ENCODE measurements around the gene DCTPP1.

Gene DCTPP1

DNA sequence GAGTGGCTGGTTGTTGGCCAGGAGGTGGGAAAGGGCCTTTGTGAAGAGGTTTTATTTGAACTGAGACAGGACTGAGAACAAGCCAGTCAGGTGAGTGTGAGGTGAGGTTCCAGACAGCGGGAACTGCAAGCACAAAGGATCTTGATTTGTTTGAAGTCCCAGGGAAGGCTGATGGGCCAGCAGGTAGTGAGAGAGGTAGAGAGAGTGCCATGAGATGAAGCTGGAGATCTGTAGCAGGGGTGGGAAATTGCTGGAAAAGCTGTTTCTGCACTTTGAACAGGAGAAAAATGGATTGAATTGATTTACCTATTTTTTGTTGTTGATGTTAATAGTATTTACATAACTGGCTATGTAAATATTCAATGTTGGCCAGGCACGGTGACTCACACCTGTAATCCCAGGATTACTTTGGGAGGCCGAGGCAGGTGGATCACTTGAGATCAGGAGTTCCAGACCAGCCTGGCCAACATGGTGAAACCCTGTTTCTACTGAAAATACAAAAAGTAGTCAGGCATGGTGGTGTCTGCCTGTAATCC lies 7.7 kb upstream of the DCTPP1 start:
- H3K4me1 Mint-ChIP-seq (ENCODE audit: low read depth), result peaks cover 11% of the 10 kb centered on the region
- H3K4me3 Mint-ChIP-seq, result no peak overlapping the region
- H3K36me3 Mint-ChIP-seq, result no peaks in the 10 kb centered on the region
- no peak overlapping the region for H3K27ac Mint-ChIP-seq
- H3K9me3 Mint-ChIP-seq (ENCODE audit: low read depth), result no peaks in the 10 kb centered on the region
- H3K27me3 Mint-ChIP-seq, result no peaks in the 10 kb centered on the region

DNA sequence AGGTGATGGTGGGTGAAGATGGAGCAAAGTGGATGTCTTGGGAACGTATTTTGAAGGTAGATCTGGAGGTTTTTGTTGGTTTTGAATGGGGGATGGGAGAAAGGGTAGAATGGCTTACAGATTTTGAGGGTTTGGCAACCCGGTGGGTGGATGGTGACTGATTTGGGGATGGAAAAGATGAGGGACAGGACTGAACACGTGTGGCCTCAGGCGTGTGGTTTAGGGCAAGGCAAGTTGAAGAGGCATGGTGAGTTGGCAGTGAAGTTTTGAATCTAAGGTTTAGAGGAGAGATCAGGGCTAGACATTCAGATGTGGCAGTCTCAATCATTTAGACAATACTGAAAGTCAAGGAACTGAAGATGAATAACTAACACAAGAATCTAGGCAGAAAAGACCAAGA lies 5.0 kb upstream of the DCTPP1 start:
- Mint-ChIP-seq H3K9me3 (ENCODE audit: low read depth) (no peaks in the 10 kb centered on the region), H3K4me1 (ENCODE audit: low read depth) (peaks cover 9% of the 10 kb centered on the region), H3K27me3 (no peaks in the 10 kb centered on the region), H3K27ac (peak overlapping the region; percentile 41), H3K36me3 (no peaks in the 10 kb centered on the region), H3K4me3 (no peak overlapping the region)

DNA sequence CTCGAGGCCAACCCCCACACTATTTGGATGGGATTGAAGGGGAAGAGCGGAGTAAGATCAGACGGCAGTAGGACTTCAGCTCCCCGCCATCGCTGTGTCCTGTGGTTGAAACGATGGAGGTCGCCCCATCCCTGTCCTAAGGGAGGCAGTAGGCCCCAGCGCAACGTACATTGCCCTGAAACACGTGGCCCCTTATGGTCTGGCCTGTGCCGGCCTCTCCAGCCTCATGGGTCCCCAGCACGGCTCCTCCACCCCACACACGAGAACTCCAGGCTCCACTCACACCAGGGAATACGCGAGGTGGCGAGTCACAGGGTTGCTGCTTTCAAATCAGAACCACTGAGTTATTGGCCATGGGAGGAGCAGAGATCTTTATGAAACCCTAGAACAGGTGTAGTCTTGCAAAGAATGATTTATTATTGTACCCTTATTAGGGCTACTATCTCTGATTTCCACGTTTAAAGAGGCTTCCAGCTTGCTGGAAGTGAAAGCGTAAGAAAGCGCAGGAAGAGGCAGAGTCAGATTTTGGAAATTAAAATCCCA lies 669 bp upstream of the DCTPP1 start:
- no peaks in the 10 kb centered on the region for H3K27me3 Mint-ChIP-seq
- peaks cover 6% of the 10 kb centered on the region for H3K36me3 Mint-ChIP-seq
- no peak overlapping the region for H3K27ac Mint-ChIP-seq
- no peaks in the 10 kb centered on the region for H3K9me3 Mint-ChIP-seq (ENCODE audit: low read depth)
- no peak overlapping the region for H3K4me3 Mint-ChIP-seq
- H3K4me1 Mint-ChIP-seq (ENCODE audit: low read depth), result peaks cover 23% of the 10 kb centered on the region

DNA sequence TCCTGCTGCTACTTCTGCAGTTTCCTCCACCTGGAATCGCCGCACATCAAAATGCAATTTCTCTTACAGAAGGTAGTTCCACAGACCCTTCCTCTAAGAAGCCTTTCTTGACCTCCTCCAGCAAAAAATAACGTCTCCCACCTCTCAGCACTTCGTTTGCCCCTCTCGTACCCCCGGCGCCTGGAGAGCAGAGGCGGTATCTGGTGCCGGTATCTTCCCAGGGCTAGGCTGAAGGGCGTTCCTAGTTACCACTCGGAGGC lies 482 bp downstream of the DCTPP1 start:
- H3K4me3 Mint-ChIP-seq, result no peak overlapping the region
- H3K27ac Mint-ChIP-seq, result no peak overlapping the region
- H3K36me3 Mint-ChIP-seq, result peaks cover 6% of the 10 kb centered on the region
- no peaks in the 10 kb centered on the region for H3K9me3 Mint-ChIP-seq (ENCODE audit: low read depth)
- no peaks in the 10 kb centered on the region for H3K27me3 Mint-ChIP-seq
- H3K4me1 Mint-ChIP-seq (ENCODE audit: low read depth), result peaks cover 17% of the 10 kb centered on the region

DNA sequence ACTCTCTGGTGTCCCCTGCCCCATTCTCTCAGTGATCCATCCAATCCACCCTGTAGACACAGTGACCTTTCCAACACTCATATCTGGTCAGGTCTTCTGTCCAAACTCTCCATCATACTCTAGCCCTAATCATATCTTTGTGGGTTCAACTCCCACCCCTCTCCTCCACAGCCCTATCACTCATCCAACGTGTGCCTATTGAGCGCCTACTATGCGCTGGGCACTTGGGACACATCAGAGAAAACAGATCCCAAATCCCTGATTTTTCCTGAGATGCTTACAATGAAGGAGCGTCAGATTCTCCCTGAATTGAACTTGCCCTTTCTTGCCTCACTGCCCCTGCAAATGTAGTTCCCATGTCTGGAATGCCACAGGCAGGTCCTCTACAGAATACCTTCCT lies 1.8 kb downstream of the DCTPP1 start:
- peaks cover 14% of the 10 kb centered on the region for H3K4me1 Mint-ChIP-seq (ENCODE audit: low read depth)

DNA sequence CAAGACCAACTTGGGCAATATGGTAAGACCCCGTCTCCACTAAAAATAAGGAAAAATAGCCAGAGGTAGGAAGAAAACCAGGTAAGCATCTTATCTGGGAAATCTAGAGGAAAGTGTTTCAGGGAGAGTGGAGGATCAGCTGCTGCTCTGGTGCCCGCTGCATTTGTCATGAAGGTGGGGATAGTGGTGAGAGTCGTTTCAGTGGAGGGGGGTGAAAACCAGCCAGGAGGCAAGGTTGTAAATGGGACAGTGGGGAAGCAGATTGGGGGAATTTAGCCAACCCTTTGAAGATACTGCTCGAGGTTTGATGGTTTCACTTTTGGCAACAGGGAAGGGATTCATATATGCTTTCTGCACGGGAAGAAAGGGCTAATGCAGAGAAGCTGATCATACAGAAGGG lies 8.8 kb downstream of the DCTPP1 start:
- peaks cover 24% of the 10 kb centered on the region for H3K4me1 Mint-ChIP-seq (ENCODE audit: low read depth)
- no peak overlapping the region for H3K27ac Mint-ChIP-seq
- H3K9me3 Mint-ChIP-seq (ENCODE audit: low read depth), result no peaks in the 10 kb centered on the region
- no peaks in the 10 kb centered on the region for H3K27me3 Mint-ChIP-seq
- H3K36me3 Mint-ChIP-seq, result peaks cover 5% of the 10 kb centered on the region
- H3K4me3 Mint-ChIP-seq, result no peak overlapping the region

More for the DNA sequence above, 1.8 kb downstream of the DCTPP1 start:
- Mint-ChIP-seq H3K27me3 (no peaks in the 10 kb centered on the region), H3K4me3 (no peak overlapping the region), H3K36me3 (peaks cover 6% of the 10 kb centered on the region), H3K27ac (peak overlapping the region; percentile 84), H3K9me3 (ENCODE audit: low read depth) (no peaks in the 10 kb centered on the region)

DNA sequence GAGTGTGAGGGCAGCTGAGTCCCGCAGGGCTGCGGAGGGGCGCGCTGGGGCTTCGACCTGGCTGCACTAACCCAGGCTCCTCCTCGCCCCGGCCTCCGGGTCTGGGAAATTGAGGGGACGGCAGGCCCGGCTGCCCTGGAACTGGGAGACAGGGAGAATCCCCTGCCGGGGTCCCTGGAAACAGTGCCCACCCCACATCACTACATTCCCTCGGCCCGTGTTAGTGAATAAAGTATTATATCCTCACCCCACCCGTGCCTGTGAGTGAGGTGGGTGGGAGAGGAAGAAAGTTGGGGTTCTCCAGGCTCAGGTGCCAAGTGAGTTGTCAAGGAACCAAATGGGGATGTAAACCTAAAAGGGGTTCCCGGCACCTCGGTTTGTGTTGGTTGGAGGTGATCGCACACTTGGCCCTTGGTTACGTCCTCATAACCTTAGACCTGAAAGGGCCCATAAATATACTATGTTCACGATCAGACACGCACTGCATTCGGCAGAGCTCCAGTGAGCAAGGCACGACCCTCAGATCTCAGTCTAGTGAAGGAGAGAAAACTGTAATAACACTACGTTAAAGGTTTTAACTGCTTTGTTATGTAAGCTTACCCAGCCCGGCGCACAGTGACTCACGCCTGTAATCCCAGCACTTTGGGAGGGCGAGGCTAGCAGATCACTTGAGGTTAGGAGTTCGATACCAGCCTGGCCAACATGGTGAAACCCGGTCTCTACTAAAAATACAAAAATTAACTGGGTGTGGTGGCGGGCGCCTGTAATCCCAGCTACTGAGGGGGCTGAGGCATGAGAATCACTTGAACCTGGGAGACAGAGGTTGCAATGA lies 11.3 kb downstream of the DCTPP1 start:
- Mint-ChIP-seq H3K27ac (peak overlapping the region; percentile 59), H3K4me1 (ENCODE audit: low read depth) (peaks cover 25% of the 10 kb centered on the region), H3K9me3 (ENCODE audit: low read depth) (no peaks in the 10 kb centered on the region), H3K27me3 (no peaks in the 10 kb centered on the region), H3K4me3 (peak overlapping the region; percentile 73), H3K36me3 (peaks cover 5% of the 10 kb centered on the region)

DNA sequence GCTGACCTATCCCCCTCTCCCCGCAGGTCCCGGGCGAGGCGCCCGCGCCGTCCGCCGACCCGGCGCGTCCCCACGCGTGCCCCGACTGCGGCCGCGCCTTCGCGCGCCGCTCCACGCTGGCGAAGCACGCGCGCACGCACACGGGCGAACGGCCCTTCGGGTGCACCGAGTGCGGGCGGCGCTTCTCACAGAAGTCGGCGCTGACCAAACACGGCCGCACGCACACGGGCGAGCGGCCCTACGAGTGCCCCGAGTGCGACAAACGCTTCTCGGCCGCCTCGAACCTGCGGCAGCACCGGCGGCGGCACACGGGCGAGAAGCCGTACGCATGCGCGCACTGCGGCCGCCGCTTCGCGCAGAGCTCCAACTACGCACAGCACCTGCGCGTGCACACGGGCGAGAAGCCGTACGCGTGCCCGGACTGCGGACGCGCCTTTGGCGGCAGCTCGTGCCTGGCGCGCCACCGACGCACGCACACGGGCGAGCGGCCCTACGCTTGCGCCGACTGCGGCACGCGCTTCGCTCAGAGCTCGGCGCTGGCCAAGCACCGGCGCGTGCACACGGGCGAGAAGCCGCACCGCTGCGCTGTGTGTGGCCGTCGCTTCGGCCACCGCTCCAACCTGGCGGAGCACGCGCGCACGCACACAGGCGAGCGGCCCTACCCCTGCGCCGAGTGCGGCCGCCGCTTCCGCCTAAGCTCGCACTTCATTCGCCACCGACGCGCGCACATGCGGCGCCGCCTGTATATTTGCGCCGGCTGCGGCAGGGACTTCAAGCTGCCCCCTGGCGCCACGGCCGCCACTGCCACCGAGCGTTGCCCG lies 12.1 kb downstream of the DCTPP1 start:
- Mint-ChIP-seq H3K27ac (no peak overlapping the region), H3K27me3 (no peaks in the 10 kb centered on the region), H3K4me1 (ENCODE audit: low read depth) (peaks cover 25% of the 10 kb centered on the region), H3K36me3 (peaks cover 5% of the 10 kb centered on the region), H3K4me3 (peak overlapping the region; percentile 40), H3K9me3 (ENCODE audit: low read depth) (no peaks in the 10 kb centered on the region)

DNA sequence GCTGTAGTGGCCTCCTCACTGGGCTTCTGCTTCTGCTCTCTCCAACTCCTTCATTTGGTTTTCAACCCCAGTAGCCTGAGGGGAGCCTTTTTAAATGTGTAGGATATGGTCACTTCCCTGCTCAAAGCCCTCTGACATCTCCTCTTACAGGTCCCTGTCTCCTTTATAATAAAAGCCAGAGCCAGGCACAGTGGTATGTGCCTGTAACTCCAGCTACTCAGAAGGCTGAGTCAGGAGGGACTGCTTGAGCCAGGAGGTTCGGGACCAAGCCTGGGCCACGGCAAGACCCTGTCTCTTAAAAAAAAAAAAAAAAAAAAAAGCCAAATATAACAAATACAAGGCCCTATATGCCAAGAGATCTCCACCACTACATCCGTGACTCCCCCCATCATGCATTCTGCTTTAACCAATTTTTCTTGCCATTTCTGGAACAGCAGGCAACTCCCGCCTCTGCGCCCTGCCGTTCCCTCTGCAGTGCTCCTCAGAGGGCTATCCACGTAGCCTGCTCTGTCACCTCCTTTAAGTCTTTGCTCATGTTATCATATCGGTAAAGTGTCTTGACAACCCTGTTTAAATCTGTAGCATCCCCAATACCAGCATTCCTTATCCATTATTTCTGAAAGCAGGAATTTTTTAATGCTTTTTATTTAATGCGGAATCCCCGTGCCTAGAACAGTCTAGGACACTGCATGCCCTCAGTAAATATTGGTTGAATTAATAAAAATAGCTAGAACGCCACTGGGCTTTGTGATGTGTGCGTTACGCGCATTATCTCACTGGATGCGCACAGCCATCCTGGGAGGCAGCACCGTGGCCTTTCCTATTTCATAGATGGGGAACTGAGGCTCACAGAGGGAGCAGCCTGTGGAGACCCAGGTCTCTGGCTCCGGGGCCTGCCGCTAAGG lies 13.0 kb downstream of the DCTPP1 start:
- Mint-ChIP-seq H3K27me3 (no peaks in the 10 kb centered on the region), H3K4me3 (peak overlapping the region; percentile 57), H3K27ac (peak overlapping the region; percentile 7), H3K4me1 (ENCODE audit: low read depth) (peaks cover 29% of the 10 kb centered on the region), H3K9me3 (ENCODE audit: low read depth) (no peaks in the 10 kb centered on the region), H3K36me3 (peaks cover 8% of the 10 kb centered on the region)

DNA sequence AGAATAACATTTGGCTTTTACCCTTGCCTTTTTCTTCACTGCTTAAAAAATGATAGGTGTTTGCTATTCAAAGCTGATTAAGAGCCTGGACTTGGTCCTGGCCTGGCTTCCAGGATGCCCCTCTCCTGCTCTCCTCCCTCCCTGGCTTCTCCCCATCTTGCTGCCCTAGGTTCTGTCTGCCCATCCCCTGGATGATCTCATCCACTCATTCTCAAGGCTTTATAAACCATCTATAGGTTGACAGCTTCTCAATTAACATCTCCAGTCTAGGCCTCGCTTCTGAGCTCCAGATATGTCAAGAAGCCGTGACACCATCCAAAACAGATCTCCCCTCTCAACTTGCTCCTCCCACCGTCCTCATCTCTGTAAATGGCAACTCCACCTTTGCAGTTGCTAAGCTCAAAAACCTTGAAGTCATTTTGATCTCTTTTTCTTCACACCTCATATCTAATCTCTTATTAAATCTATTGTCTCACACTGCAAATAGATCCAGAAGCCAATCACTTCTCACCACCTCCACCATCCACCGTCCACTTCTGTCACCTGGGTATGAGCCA lies 13.7 kb downstream of the DCTPP1 start:
- H3K27ac Mint-ChIP-seq, result peak overlapping the region; percentile 58
- no peaks in the 10 kb centered on the region for H3K27me3 Mint-ChIP-seq
- peak overlapping the region; percentile 17 for H3K4me3 Mint-ChIP-seq
- H3K9me3 Mint-ChIP-seq (ENCODE audit: low read depth), result no peaks in the 10 kb centered on the region
- H3K36me3 Mint-ChIP-seq, result peaks cover 7% of the 10 kb centered on the region
- peaks cover 30% of the 10 kb centered on the region for H3K4me1 Mint-ChIP-seq (ENCODE audit: low read depth)

DNA sequence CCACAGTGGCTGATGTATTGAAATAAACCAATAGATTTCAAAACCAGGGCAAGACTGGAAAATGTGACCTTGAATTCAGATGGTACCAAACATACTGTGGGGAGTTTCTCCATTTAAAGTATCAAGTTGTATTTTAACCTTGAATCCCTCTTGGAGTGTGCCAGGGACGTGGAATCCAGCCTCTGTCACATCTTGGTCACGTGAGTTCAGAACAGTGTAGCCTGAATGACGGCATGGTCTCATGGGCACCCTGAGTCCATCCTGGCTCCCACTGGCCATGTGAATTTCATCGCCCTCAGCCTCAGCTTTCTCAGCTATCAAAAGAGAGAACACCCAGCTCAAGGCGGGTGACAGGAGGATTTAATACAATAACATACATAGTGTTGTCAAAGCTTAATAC lies 15.7 kb downstream of the DCTPP1 start:
- Mint-ChIP-seq H3K27me3 (no peaks in the 10 kb centered on the region), H3K36me3 (peaks cover 4% of the 10 kb centered on the region), H3K9me3 (ENCODE audit: low read depth) (no peaks in the 10 kb centered on the region), H3K4me3 (no peak overlapping the region), H3K4me1 (ENCODE audit: low read depth) (peaks cover 37% of the 10 kb centered on the region), H3K27ac (no peak overlapping the region)

DNA sequence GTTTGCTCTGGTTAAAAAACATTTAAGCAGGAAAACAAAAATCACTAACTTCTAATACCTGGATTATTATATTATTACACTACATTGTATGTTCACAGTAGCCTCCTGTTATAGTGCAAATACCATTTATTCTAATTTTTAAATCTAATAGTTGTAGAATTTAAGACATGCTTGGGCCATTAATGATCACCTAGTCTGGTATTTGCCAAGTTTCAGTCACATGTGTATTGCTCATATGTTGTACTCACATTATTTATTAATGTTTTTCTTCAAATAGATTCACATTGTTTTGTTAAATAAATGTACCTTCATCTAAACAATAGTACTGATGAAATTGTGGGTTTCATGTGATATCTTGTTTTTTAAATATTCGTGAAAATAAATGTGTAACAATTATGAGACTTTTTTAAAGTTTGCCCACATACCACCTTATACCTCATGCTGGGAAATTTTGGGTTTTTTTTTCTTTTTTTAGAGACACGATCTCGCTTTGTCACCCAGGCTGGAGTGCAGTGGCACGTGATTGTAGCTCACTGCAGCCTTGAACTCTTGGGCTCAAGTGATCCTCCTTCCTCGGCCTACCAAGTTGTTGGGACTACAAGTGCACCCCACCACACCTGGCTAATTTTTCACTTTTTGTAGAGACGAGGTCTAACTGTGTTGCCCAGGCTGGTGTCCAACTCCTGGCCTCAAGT lies 16.6 kb downstream of the DCTPP1 start:
- peaks cover 4% of the 10 kb centered on the region for H3K36me3 Mint-ChIP-seq
- peaks cover 37% of the 10 kb centered on the region for H3K4me1 Mint-ChIP-seq (ENCODE audit: low read depth)
- H3K4me3 Mint-ChIP-seq, result no peak overlapping the region
- no peaks in the 10 kb centered on the region for H3K27me3 Mint-ChIP-seq
- no peaks in the 10 kb centered on the region for H3K9me3 Mint-ChIP-seq (ENCODE audit: low read depth)
- H3K27ac Mint-ChIP-seq, result no peak overlapping the region

DNA sequence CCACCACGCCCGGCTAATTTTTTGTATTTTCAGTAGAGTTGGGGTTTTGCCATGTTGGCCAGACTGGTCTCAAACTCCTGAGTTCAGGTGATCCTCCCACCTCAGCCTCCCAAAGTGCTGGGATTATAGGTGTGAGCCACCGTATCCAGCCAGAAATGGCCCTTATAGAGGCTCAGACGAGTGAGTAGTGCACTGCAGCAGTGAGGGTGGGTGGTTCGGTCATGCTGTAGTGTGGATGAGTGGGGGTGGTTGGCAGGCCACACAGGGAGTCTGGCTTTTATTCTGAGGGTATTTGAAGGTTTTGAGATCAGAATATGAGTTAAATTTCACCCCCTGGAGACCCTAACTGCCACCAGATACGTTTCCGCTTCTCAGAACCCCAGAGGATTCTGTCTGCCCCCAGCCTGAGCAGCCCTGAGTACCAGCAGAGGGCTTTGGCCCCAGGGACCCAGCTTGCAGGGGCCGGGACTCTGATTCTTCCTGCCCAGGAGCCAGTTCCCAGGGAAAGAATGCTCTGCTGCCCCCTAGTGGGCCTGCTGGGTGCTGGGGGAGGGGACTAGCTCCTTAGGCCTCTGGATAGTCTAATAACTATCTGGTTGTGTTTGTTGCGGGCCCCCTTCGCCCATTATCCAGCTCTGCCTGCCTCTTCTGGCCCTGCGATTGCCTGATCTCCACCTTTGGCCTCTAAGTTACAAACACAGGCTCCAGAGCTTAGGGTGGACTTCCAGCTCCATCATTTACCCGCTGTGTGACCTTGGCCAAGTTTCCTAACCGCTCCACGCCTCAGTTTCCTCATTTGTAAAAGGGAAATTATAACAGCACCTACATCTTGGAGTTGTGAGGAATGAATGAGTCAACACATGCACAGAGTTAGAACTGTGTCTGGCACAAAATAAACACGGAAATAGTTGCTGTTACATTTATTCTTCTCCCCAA lies 20.4 kb downstream of the DCTPP1 start:
- Mint-ChIP-seq H3K27ac (no peak overlapping the region), H3K36me3 (peaks cover 4% of the 10 kb centered on the region), H3K4me1 (ENCODE audit: low read depth) (peaks cover 28% of the 10 kb centered on the region), H3K27me3 (no peaks in the 10 kb centered on the region), H3K9me3 (ENCODE audit: low read depth) (no peaks in the 10 kb centered on the region), H3K4me3 (peak overlapping the region; percentile 84)

Data from activated naive CD8-positive, alpha-beta T cell (primary cell).